NCI-H748 (cell line): ENCODE data around the gene CEP63.

ENCODE experiments used
- DNase-seq: peaks from one replicate; lab custom pipeline; 2025; ENCODE audit not compliant: unreplicated experiment; lab: John Stamatoyannopoulos, UW

CEP63 gene

GRCh38 chr3:134622806-134623365 lies 137.0 kb downstream of the CEP63 start:
- DNase-seq: no peak

- no peak for DNase-seq
Observed at GRCh38 chr3:134623615-134624245, 137.9 kb downstream of the CEP63 start.
